ENCODE measurements around the gene CACNA1B.

DNA sequence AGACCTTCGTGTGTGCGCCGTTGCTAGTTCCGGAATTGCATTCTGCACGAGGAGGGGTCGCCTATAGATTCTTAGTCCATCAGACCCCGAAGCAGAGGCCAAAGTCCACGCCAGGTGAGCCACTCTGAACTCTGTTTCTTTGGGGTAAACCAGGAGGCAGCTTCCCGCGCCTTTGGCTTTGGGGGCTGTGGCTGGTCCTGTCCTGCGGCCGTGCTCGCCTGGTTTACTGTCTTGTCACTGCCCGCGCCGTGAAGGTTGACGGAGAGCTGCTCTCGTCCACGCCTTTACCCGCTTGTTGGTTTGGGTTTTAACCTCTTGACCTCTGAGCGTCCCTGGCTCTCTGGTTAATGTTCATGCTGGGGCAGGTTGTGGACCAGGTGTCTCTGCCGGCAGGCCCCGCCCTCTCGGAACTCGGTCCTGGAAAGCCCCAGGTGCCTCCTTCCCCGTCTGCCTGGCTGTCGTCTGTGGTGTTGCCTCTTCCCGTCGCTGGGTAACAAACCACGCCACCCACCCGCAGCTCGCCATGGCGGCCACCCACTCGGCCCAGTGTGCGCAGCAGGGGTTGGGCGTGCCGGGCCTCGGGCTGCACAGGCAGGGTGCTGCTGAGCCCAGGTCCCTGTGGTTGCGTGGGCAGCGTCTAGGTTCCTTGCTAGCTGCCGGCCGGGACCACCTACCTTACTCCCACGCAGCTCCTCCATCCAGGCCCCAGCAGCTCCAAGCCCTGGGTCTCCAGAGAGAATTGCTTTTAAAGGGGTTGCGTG, 44.6 kb upstream of the CACNA1B start:
- TF ChIP-seq ZNF444 (CRISPR knock-in tag; IDR thresholded peaks at IDR 0.05) (no peak), FOXM1 (IDR thresholded peaks at IDR 0.05; ENCODE audit: low read depth) (no peak), FOXM1 (CRISPR knock-in tag; IDR thresholded peaks at IDR 0.05; ENCODE audit: low read depth) (no peak), ZSCAN29 (IDR thresholded peaks at IDR 0.05) (no peak), POLR2A (conservative IDR thresholded peaks at IDR 0.05) (no peak), CCAR2 (IDR thresholded peaks at IDR 0.05; ENCODE audit: low read depth, low read length) (no peak), REST (IDR thresholded peaks at IDR 0.05; ENCODE audit: borderline replicate concordance) (no peak), REST (CRISPR knock-in tag; IDR thresholded peaks at IDR 0.05; ENCODE audit: low read depth) (no peak), SMARCA4 (IDR thresholded peaks at IDR 0.05) (no peak), TRIM24 (IDR thresholded peaks at IDR 0.05) (no peak), ZNF449 (CRISPR knock-in tag; IDR thresholded peaks at IDR 0.05) (no peak), POLR2AphosphoS5 (IDR thresholded peaks at IDR 0.05; ENCODE audit: control insufficient read depth, insufficient read depth, low read depth, low read length) (no peak), MXI1 (IDR thresholded peaks at IDR 0.05; ENCODE audit: low read depth, low read length) (no peak), ZNF57 (CRISPR knock-in tag; IDR thresholded peaks at IDR 0.05) (no peak)
- TF ChIP-seq, protein P1, sequence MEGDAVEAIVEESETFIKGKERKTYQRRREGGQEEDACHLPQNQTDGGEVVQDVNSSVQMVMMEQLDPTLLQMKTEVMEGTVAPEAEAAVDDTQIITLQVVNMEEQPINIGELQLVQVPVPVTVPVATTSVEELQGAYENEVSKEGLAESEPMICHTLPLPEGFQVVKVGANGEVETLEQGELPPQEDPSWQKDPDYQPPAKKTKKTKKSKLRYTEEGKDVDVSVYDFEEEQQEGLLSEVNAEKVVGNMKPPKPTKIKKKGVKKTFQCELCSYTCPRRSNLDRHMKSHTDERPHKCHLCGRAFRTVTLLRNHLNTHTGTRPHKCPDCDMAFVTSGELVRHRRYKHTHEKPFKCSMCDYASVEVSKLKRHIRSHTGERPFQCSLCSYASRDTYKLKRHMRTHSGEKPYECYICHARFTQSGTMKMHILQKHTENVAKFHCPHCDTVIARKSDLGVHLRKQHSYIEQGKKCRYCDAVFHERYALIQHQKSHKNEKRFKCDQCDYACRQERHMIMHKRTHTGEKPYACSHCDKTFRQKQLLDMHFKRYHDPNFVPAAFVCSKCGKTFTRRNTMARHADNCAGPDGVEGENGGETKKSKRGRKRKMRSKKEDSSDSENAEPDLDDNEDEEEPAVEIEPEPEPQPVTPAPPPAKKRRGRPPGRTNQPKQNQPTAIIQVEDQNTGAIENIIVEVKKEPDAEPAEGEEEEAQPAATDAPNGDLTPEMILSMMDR (IDR thresholded peaks at IDR 0.05 in 2 of 3, conservative IDR thresholded peaks at IDR 0.05 in 1 of 3; ENCODE audit: insufficient read depth in 2 of 3, low read depth in 1 of 3, low read length in 3 of 3) = no peak
- TF ChIP-seq, protein P2, sequence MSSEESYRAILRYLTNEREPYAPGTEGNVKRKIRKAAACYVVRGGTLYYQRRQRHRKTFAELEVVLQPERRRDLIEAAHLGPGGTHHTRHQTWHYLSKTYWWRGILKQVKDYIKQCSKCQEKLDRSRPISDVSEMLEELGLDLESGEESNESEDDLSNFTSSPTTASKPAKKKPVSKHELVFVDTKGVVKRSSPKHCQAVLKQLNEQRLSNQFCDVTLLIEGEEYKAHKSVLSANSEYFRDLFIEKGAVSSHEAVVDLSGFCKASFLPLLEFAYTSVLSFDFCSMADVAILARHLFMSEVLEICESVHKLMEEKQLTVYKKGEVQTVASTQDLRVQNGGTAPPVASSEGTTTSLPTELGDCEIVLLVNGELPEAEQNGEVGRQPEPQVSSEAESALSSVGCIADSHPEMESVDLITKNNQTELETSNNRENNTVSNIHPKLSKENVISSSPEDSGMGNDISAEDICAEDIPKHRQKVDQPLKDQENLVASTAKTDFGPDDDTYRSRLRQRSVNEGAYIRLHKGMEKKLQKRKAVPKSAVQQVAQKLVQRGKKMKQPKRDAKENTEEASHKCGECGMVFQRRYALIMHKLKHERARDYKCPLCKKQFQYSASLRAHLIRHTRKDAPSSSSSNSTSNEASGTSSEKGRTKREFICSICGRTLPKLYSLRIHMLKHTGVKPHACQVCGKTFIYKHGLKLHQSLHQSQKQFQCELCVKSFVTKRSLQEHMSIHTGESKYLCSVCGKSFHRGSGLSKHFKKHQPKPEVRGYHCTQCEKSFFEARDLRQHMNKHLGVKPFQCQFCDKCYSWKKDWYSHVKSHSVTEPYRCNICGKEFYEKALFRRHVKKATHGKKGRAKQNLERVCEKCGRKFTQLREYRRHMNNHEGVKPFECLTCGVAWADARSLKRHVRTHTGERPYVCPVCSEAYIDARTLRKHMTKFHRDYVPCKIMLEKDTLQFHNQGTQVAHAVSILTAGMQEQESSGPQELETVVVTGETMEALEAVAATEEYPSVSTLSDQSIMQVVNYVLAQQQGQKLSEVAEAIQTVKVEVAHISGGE (CRISPR knock-in tag; IDR thresholded peaks at IDR 0.05) = no peak
